Uterus (tissue), 4 donors: ENCODE measurements around the gene UBALD2. TPM values are rescaled to one million over a fixed set of nuclear protein-coding genes. Genes with fewer than 3 reads are reported as not detected.

ENCODE experiments used
- DNase-seq, 2 donors: peaks; one replicate each; pipeline ENCODE4 v3.0.0-alpha.2; 2019 to 2020
- H3K27ac ChIP-seq, 2 donors: fragments of 200-600 bp; sonication (generic); 1 replicate in 1 of 2; 2 replicates in 1 of 2; pipeline ENCODE4 v1.5.1; 2016 to 2018
- H3K27me3 ChIP-seq, 2 donors: fragments of 200-600 bp; sonication (generic); one replicate each; pipeline ENCODE4 v1.5.1; 2018 to 2019; ENCODE audit warnings: control low read depth in 1 of 2
- H3K36me3 ChIP-seq, 2 donors: fragments of 200-600 bp; sonication (generic); one replicate each; pipeline ENCODE4 v1.5.1; 2019; ENCODE audit warnings: control low read depth in 1 of 2
- H3K4me1 ChIP-seq, 2 donors: fragments of 200-600 bp; sonication (generic); one replicate each; pipeline ENCODE4 v1.5.1; 2018 to 2019; ENCODE audit warnings: control low read depth in 1 of 2
- H3K4me3 ChIP-seq, 2 donors: fragments of 200-600 bp; sonication (generic); 1 replicate in 1 of 2; 2 replicates in 1 of 2; pipeline ENCODE4 v1.5.1; 2018 to 2019; ENCODE audit warnings: mild to moderate bottlenecking in 1 of 2
- H3K9me3 ChIP-seq, 2 donors: fragments of 200-600 bp; sonication (generic); one replicate each; pipeline ENCODE4 v1.5.1; 2019; ENCODE audit warnings: control low read depth in 1 of 2
- CTCF ChIP-seq, 4 experiments: fragments of 200-600 bp in 2 of 4; fragments of 450-650 bp in 2 of 4; sonication (generic) in 2 of 4; IDR thresholded peaks; one replicate each; pipeline ENCODE4 v1.5.1; 2016 to 2019; ENCODE audit warnings: antibody characterized with exemption in 4 of 4, mild to moderate bottlenecking in 2 of 4, moderate library complexity in 1 of 4
- POLR2A ChIP-seq, 2 donors: fragments of 450-650 bp; IDR thresholded peaks; one replicate each; pipeline ENCODE4 v1.6.1; 2016; ENCODE audit warnings: antibody characterized with exemption in 2 of 2, mild to moderate bottlenecking in 1 of 2, moderate library complexity in 1 of 2
- intact Hi-C: fragments of 100-400 bp; cut with DNase I; formaldehyde crosslinking; loops from one replicate; pipeline ENCODE4 v1.15.1; 2023; ENCODE audit warnings: low total_unique reads
- total RNA-seq, 4 donors: library from RNA; depleted of rRNA in 3 of 4; stranded (reverse); fragments of >200 nt in 3 of 4; gene quantifications; one replicate each; pipeline versions ENCODE4 v1.1.0 to v1.2.4, GENCODE V29; 2014 to 2023
- donor health status: DM: yes; HTN: yes; CAD: no.

The UBALD2 gene
- total RNA-seq, 4 donors from 2014 or later: 2.0 to 17.4 (median 9.2) TPM

- TF ChIP-seq POLR2A (IDR thresholded peaks at IDR 0.05): no peak
- no peak for TF ChIP-seq CTCF (IDR thresholded peaks at IDR 0.05)
- Histone ChIP-seq H3K27ac (no peak overlapping the region), H3K4me1 (no peaks in the 10 kb centered on the region), H3K9me3 (no peaks in the 10 kb centered on the region), H3K36me3 (no peaks in the 10 kb centered on the region), H3K27me3 (no peaks in the 10 kb centered on the region), H3K4me3 (no peak overlapping the region)
- intact Hi-C loops: no loop called here
- no peak for DNase-seq
Observed at GRCh38 chr17:76281573-76282371, 16.6 kb downstream of the UBALD2 start.

GRCh38 chr17:76292567-76292966 lies 27.4 kb downstream of the UBALD2 start:
- Histone ChIP-seq H3K4me1 (no peaks in the 10 kb centered on the region), H3K27ac (no peak overlapping the region), H3K4me3 (no peak overlapping the region), H3K36me3 (no peaks in the 10 kb centered on the region), H3K27me3 (no peaks in the 10 kb centered on the region), H3K9me3 (no peaks in the 10 kb centered on the region)
- TF ChIP-seq CTCF (IDR thresholded peaks at IDR 0.05): no peak
- TF ChIP-seq POLR2A (IDR thresholded peaks at IDR 0.05): no peak
- intact Hi-C loops: no loop called here
- DNase-seq: no peak

- H3K4me1 ChIP-seq: no peaks in the 10 kb centered on the region
- no peak for DNase-seq
- H3K36me3 ChIP-seq: no peaks in the 10 kb centered on the region
- intact Hi-C loops: no loop called here
- H3K9me3 ChIP-seq: no peaks in the 10 kb centered on the region
- no peak for TF ChIP-seq POLR2A (IDR thresholded peaks at IDR 0.05)
- no peak for TF ChIP-seq CTCF (IDR thresholded peaks at IDR 0.05)
- H3K4me3 ChIP-seq: no peak overlapping the region
- H3K27me3 ChIP-seq: no peaks in the 10 kb centered on the region
- H3K27ac ChIP-seq: no peak overlapping the region
Observed at GRCh38 chr17:76293106-76293505, 28.0 kb downstream of the UBALD2 start.

- no peaks in the 10 kb centered on the region for H3K9me3 ChIP-seq
- no peak for TF ChIP-seq POLR2A (IDR thresholded peaks at IDR 0.05)
- no peak for TF ChIP-seq CTCF (IDR thresholded peaks at IDR 0.05)
- no peak overlapping the region for H3K27ac ChIP-seq
- H3K27me3 ChIP-seq: no peaks in the 10 kb centered on the region
- DNase-seq: no peak
- intact Hi-C loops: no loop called here
- H3K4me3 ChIP-seq: no peak overlapping the region
- no peaks in the 10 kb centered on the region for H3K36me3 ChIP-seq
- H3K4me1 ChIP-seq: no peaks in the 10 kb centered on the region
Observed at GRCh38 chr17:76296186-76296585, 31.0 kb downstream of the UBALD2 start.

- Histone ChIP-seq H3K4me1 (no peaks in the 10 kb centered on the region), H3K36me3 (no peaks in the 10 kb centered on the region), H3K4me3 (no peak overlapping the region), H3K27me3 (no peaks in the 10 kb centered on the region), H3K27ac (no peak overlapping the region), H3K9me3 (no peaks in the 10 kb centered on the region)
- DNase-seq: no peak
- TF ChIP-seq POLR2A (IDR thresholded peaks at IDR 0.05) (no peak), CTCF (IDR thresholded peaks at IDR 0.05) (no peak)
- intact Hi-C loops: no loop called here
Observed at GRCh38 chr17:76296889-76297288, 31.7 kb downstream of the UBALD2 start.
